CD4-positive, alpha-beta memory T cell (primary cell): Measurements from ENCODE around the gene SLC29A1. TPM values are rescaled to one million over a fixed set of nuclear protein-coding genes. Genes with fewer than 3 reads are reported as not detected.
A peak's percentile ranks its signal among the peaks of the same experiment; 100 is the strongest.

Source experiments
- CTCF ChIA-PET: fragments of 350-600 bp; sonication (Branson Sonifier 250); formaldehyde crosslinking; loops from one replicate; lab custom pipeline; 2021; ENCODE audit warnings: inconsistent platforms; ENCODE audit not compliant: partially characterized antibody; lab: Charles Lee
- POLR2A ChIA-PET: fragments of 350-600 bp; sonication (Branson Sonifier 250); formaldehyde crosslinking; loops from one replicate; lab custom pipeline; 2021; ENCODE audit not compliant: partially characterized antibody; lab: Charles Lee
- DNase-seq, 5 donors: peaks; one replicate each; pipeline versions ENCODE4 v3.0.0 to v3.0.0-alpha.2; 2020 to 2022; ENCODE audit warnings: mixed read lengths in 1 of 5
- H3K27ac ChIP-seq: one replicate; pipeline ENCODE4 v1.7.0; 2013; ENCODE audit warnings: low read depth, low read length
- H3K27me3 ChIP-seq: 2 replicates; pipeline ENCODE4 v1.7.0; 2013; ENCODE audit warnings: mild to moderate bottlenecking, low read length, moderate library complexity; ENCODE audit not compliant: insufficient read depth
- H3K36me3 ChIP-seq: 2 replicates; pipeline ENCODE4 v1.7.0; 2013; ENCODE audit warnings: mild to moderate bottlenecking, low read length, moderate library complexity; ENCODE audit not compliant: insufficient read depth
- H3K4me1 ChIP-seq: 2 replicates; pipeline ENCODE4 v1.7.0; 2013; ENCODE audit warnings: mild to moderate bottlenecking, low read length, moderate library complexity; ENCODE audit not compliant: insufficient read depth
- H3K4me3 ChIP-seq, 2 donors: one replicate each; pipeline ENCODE4 v1.7.0; 2013; ENCODE audit warnings: low read length in 2 of 2, mild to moderate bottlenecking in 1 of 2
- H3K9me3 ChIP-seq, 2 donors: one replicate each; pipeline ENCODE4 v1.7.0; 2013; ENCODE audit warnings: low read length in 2 of 2, control low read depth in 1 of 2; ENCODE audit not compliant: control insufficient read depth in 1 of 2
- H3K27ac Mint-ChIP-seq, 7 donors: one replicate each; pipeline ENCODE4 v1.8.0; 2020 to 2021; ENCODE audit warnings: mixed read lengths in 7 of 7, mild to moderate bottlenecking in 6 of 7, inconsistent platforms in 3 of 7, moderate library complexity in 3 of 7
- H3K27me3 Mint-ChIP-seq, 2 donors: one replicate each; pipeline ENCODE4 v1.8.0; 2020 to 2021; ENCODE audit warnings: mixed read lengths in 2 of 2
- H3K36me3 Mint-ChIP-seq, 2 donors: one replicate each; pipeline ENCODE4 v1.8.0; 2020 to 2021; ENCODE audit warnings: mixed read lengths in 2 of 2, inconsistent platforms in 1 of 2, mild to moderate bottlenecking in 1 of 2
- H3K4me1 Mint-ChIP-seq, 4 donors: one replicate each; pipeline ENCODE4 v1.8.0; 2020 to 2021; ENCODE audit warnings: mixed read lengths in 4 of 4, mild to moderate bottlenecking in 1 of 4
- H3K4me3 Mint-ChIP-seq, 8 donors: one replicate each; pipeline ENCODE4 v1.8.0; 2020 to 2021; ENCODE audit warnings: mixed read lengths in 8 of 8, mild to moderate bottlenecking in 7 of 8, moderate library complexity in 6 of 8, inconsistent platforms in 3 of 8
- H3K9me3 Mint-ChIP-seq, 8 donors: one replicate each; pipeline ENCODE4 v1.8.0; 2020 to 2021; ENCODE audit warnings: mixed read lengths in 8 of 8, mild to moderate bottlenecking in 5 of 8, inconsistent platforms in 3 of 8, moderate library complexity in 1 of 8
- intact Hi-C: fragments of 100-400 bp; cut with micrococcal nuclease; formaldehyde crosslinking; loops from one replicate; pipeline ENCODE4 v1.15.1; 2023
- polyA plus RNA-seq, 2 donors: library from polyadenylated mRNA; unstranded; fragments of 300-500 nt; fragmentation: Illumina TruSeq; gene quantifications; one replicate each; pipeline ENCODE4 v1.2.3, GENCODE V29; 2021
- total RNA-seq, 2 experiments: library from RNA; stranded (reverse); gene quantifications; one replicate each; pipeline ENCODE4 v1.2.3, GENCODE V29; 2021

Gene SLC29A1
- total and polyA plus RNA-seq, 4 experiments from 2014 or later: 2.1 to 3.7 (median 3.2) TPM

- Histone ChIP-seq H3K9me3 (no peaks in the 10 kb centered on the region), H3K36me3 (no peaks in the 10 kb centered on the region), H3K4me1 (peaks cover 29% of the 10 kb centered on the region), H3K27me3 (no peaks in the 10 kb centered on the region), H3K4me3 (no peak overlapping the region), H3K27ac (no peak overlapping the region)
- Mint-ChIP-seq H3K9me3 (no peaks in the 10 kb centered on the region), H3K36me3 (no peaks in the 10 kb centered on the region), H3K4me3 (peak overlapping the region in 3 of 8 donors; percentile 29 to 68 (median 29)), H3K27me3 (peaks cover 2 to 7% of the 10 kb centered on the region in 2 donors), H3K4me1 (peaks cover 7 to 36% (median 21%) of the 10 kb centered on the region in 4 donors), H3K27ac (peak overlapping the region in 2 of 7 donors; percentile 44 to 72)
- no peak for DNase-seq
- ChIA-PET POLR2A (interaction anchor here (1.2 to 5.3 kb wide), 3 partner anchors 20 to 35 kb away, joined by 5 to 72 read pairs (median 9); partner anchors contain the start of genes HSP90AB1 and SLC35B2), CTCF (interaction anchor here (0.6 to 6.8 kb wide), 19 partner anchors 10 to 759 kb away, joined by 3 to 84 read pairs (median 3); partner anchors contain the start of gene HSP90AB1)
- intact Hi-C loops: loop anchor here (1.0 to 2.0 kb wide), 3 partner anchors 35 to 116 kb away; partner anchors contain the start of genes NFKBIE and SLC35B2
Observed at GRCh38 chr6:44221961-44222335, 1.4 kb upstream of the SLC29A1 start.

- Mint-ChIP-seq H3K27ac (peak overlapping the region in 6 of 7 donors; percentile 56 to 86 (median 66)), H3K9me3 (no peaks in the 10 kb centered on the region), H3K4me3 (peak overlapping the region; percentile 58 to 93 (median 85)), H3K27me3 (peaks cover 2 to 7% of the 10 kb centered on the region in 2 donors), H3K4me1 (peaks cover 7 to 36% (median 21%) of the 10 kb centered on the region in 4 donors), H3K36me3 (no peaks in the 10 kb centered on the region)
- Histone ChIP-seq H3K36me3 (no peaks in the 10 kb centered on the region), H3K4me1 (peaks cover 29% of the 10 kb centered on the region), H3K27me3 (no peaks in the 10 kb centered on the region), H3K9me3 (no peaks in the 10 kb centered on the region), H3K4me3 (peak overlapping the region in 1 of 2 donors; percentile 69), H3K27ac (no peak overlapping the region)
- intact Hi-C loops: loop anchor here (1.0 to 2.0 kb wide), 3 partner anchors 15 to 34 kb away; partner anchors contain the start of gene SLC35B2
- POLR2A ChIA-PET: interaction anchor here (2.5 to 5.3 kb wide), 4 partner anchors 14 to 33 kb away, joined by 9 to 72 read pairs (median 18); partner anchors contain the start of genes HSP90AB1 and SLC35B2
- CTCF ChIA-PET: interaction anchor here (0.6 to 6.8 kb wide), 11 partner anchors 13 to 759 kb away, joined by 3 to 84 read pairs (median 4); partner anchors contain the start of gene HSP90AB1
- DNase-seq: no peak
Observed at GRCh38 chr6:44222486-44223318, 693 bp upstream of the SLC29A1 start.

- no peaks in the 10 kb centered on the region for H3K36me3 Mint-ChIP-seq
- H3K9me3 Mint-ChIP-seq: no peaks in the 10 kb centered on the region
- H3K4me1 Mint-ChIP-seq: peaks cover 7 to 31% (median 19%) of the 10 kb centered on the region in 4 donors
- no peaks in the 10 kb centered on the region for H3K9me3 ChIP-seq
- ChIA-PET CTCF (interaction anchor here (0.9 to 6.8 kb wide), 7 partner anchors 11 to 44 kb away, joined by 3 to 84 read pairs (median 11); partner anchors contain the start of genes HSP90AB1 and SLC35B2), POLR2A (interaction anchor here (0.9 to 5.3 kb wide), 6 partner anchors 13 to 163 kb away, joined by 3 to 72 read pairs (median 12); partner anchors contain the start of genes CDC5L, HSP90AB1 and SLC35B2)
- peak overlapping the region in 6 of 7 donors; percentile 37 to 79 (median 66) for H3K27ac Mint-ChIP-seq
- peaks cover 25% of the 10 kb centered on the region for H3K4me1 ChIP-seq
- H3K36me3 ChIP-seq: no peaks in the 10 kb centered on the region
- H3K27me3 Mint-ChIP-seq: peaks cover 0 to 2% of the 10 kb centered on the region in 2 donors
- H3K4me3 Mint-ChIP-seq: peak overlapping the region; percentile 82 to 87 (median 84)
- intact Hi-C loops: no loop called here
- peak in 1 of 5 donors; percentile 16 for DNase-seq
- no peak overlapping the region for H3K27ac ChIP-seq
- H3K4me3 ChIP-seq: peak overlapping the region in 1 of 2 donors; percentile 69
- H3K27me3 ChIP-seq: no peaks in the 10 kb centered on the region
Observed at GRCh38 chr6:44224029-44224964, 902 bp downstream of the SLC29A1 start.

- no peaks in the 10 kb centered on the region for H3K9me3 Mint-ChIP-seq
- H3K36me3 Mint-ChIP-seq: no peaks in the 10 kb centered on the region
- Histone ChIP-seq H3K27me3 (no peaks in the 10 kb centered on the region), H3K4me1 (peaks cover 22% of the 10 kb centered on the region), H3K27ac (no peak overlapping the region), H3K9me3 (no peaks in the 10 kb centered on the region), H3K4me3 (no peak overlapping the region), H3K36me3 (no peaks in the 10 kb centered on the region)
- CTCF ChIA-PET: interaction anchor here (1.2 to 6.8 kb wide), 6 partner anchors 11 to 43 kb away, joined by 4 to 84 read pairs (median 11); partner anchors contain the start of genes HSP90AB1 and SLC35B2
- no peak overlapping the region for H3K27ac Mint-ChIP-seq
- intact Hi-C loops: no loop called here
- H3K4me1 Mint-ChIP-seq: peaks cover 7 to 31% (median 18%) of the 10 kb centered on the region in 4 donors
- DNase-seq: no peak
- no peaks in the 10 kb centered on the region for H3K27me3 Mint-ChIP-seq
- peak overlapping the region in 3 of 8 donors; percentile 35 to 87 (median 82) for H3K4me3 Mint-ChIP-seq
- POLR2A ChIA-PET: interaction anchor here (1.4 to 5.3 kb wide), 4 partner anchors 12 to 163 kb away, joined by 3 to 72 read pairs (median 18); partner anchors contain the start of genes CDC5L, HSP90AB1 and SLC35B2
Observed at GRCh38 chr6:44224965-44225305, 1.5 kb downstream of the SLC29A1 start.

GRCh38 chr6:44225579-44226325 lies 2.4 kb downstream of the SLC29A1 start:
- no peak overlapping the region for H3K27ac Mint-ChIP-seq
- H3K36me3 Mint-ChIP-seq: no peaks in the 10 kb centered on the region
- peaks cover 7 to 31% (median 17%) of the 10 kb centered on the region in 4 donors for H3K4me1 Mint-ChIP-seq
- no peaks in the 10 kb centered on the region for H3K27me3 ChIP-seq
- no peaks in the 10 kb centered on the region for H3K9me3 Mint-ChIP-seq
- ChIA-PET CTCF (interaction anchor here (2.0 to 6.8 kb wide), 2 partner anchors 10 to 31 kb away, joined by 11 to 84 read pairs; partner anchors contain the start of gene SLC35B2), POLR2A (interaction anchor here (1.4 to 5.3 kb wide), 3 partner anchors 21 to 162 kb away, joined by 3 to 72 read pairs (median 21); partner anchors contain the start of genes CDC5L, HSP90AB1 and SLC35B2)
- H3K4me1 ChIP-seq: peaks cover 22% of the 10 kb centered on the region
- H3K4me3 ChIP-seq: no peak overlapping the region
- peak overlapping the region in 2 of 8 donors; percentile 39 to 46 for H3K4me3 Mint-ChIP-seq
- no peak for DNase-seq
- no peaks in the 10 kb centered on the region for H3K9me3 ChIP-seq
- no peaks in the 10 kb centered on the region for H3K36me3 ChIP-seq
- no peaks in the 10 kb centered on the region for H3K27me3 Mint-ChIP-seq
- no peak overlapping the region for H3K27ac ChIP-seq
- intact Hi-C loops: no loop called here
